ENCODE data around the gene LILRA5. TPM values are rescaled to one million over a fixed set of nuclear protein-coding genes. Genes with fewer than 3 reads are reported as not detected.

LILRA5 gene
- total and polyA plus RNA-seq, 2 of the 13 experiments (the other 11 are each of a cell fraction or from before 2014, with no cell fraction given): not detected

DNA sequence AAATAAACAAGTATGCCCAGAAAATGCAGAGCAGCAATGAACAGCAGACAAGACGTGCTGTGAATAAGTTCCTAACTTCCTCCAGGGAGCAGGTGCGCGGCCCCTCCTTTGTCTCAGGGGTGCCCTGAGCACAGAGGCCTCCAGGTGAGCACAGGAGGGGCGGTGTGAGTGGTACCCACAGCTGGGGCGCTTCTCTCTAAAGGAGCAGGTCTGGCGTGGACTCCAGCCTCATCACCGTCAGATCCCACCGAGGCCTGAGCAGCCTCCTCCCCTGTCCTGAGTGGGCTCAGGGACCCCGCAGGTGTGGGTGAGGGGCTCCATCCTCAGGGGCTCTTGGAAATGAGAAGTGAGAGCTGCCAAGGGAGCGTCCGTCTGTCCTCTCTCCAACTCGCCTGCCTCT, 3.2 kb downstream of the LILRA5 start:
- FAIRE-seq (no peak), ATAC-seq (no peak), DNase-seq (ENCODE audit: low spot score) (no peak)
- no peaks in the 10 kb centered on the region for H4K20me1 ChIP-seq (ENCODE audit: insufficient read depth, low read length)
- no peaks in the 10 kb centered on the region for H3K9me3 ChIP-seq (ENCODE audit: low read length)
- no peak overlapping the region for H3K4me3 ChIP-seq (replicated peaks in 1 of 3; ENCODE audit: insufficient read depth in 1 of 3, low read depth in 2 of 3, low read length in 3 of 3)
- peaks cover 2 to 8% of the 10 kb centered on the region in 2 experiments; a peak in 3 of 5 replicates for H3K27me3 ChIP-seq (ENCODE audit: control insufficient read depth in 1 of 2, insufficient read depth in 2 of 2, low read length in 2 of 2)
- WGBS (ENCODE audit: low lambda C conversion rate): 0% methylated on average over 6 of the region's 12 CpGs
- H3K79me2 ChIP-seq (ENCODE audit: insufficient read depth, low read length): no peaks in the 10 kb centered on the region
- ChIA-PET POLR2A (no interaction called here), CTCF (ENCODE audit: low intra/inter-chr PET ratio, low total read pairs) (no interaction called here)
- H3K27ac ChIP-seq (ENCODE audit: extremely low read length, insufficient read depth, low read length): no peak overlapping the region
- H3K4me1 ChIP-seq (ENCODE audit: insufficient read depth, low read length): no peaks in the 10 kb centered on the region
- intact Hi-C loops (cut with micrococcal nuclease; ENCODE audit: unreplicated experiment): no loop called here
- H3K36me3 ChIP-seq (replicated peaks in 1 of 2; ENCODE audit: control insufficient read depth in 1 of 2, insufficient read depth in 2 of 2, low read length in 2 of 2): no peaks in the 10 kb centered on the region
- in situ Hi-C loops (cut with HindIII; ENCODE audit: extremely low pct_ligation_motif_present, low pct_unique_long_range_greater_than_20kb): no loop called here
- no peak overlapping the region for H3K9ac ChIP-seq (ENCODE audit: insufficient read depth, low read depth, low read length)
- H3K4me2 ChIP-seq (ENCODE audit: low read depth, low read length): no peak overlapping the region
- no TSS peak for BruUV-seq (replicated peaks)
- no peak overlapping the region for H2AFZ ChIP-seq (ENCODE audit: low read length)
- TF ChIP-seq, protein P1, sequence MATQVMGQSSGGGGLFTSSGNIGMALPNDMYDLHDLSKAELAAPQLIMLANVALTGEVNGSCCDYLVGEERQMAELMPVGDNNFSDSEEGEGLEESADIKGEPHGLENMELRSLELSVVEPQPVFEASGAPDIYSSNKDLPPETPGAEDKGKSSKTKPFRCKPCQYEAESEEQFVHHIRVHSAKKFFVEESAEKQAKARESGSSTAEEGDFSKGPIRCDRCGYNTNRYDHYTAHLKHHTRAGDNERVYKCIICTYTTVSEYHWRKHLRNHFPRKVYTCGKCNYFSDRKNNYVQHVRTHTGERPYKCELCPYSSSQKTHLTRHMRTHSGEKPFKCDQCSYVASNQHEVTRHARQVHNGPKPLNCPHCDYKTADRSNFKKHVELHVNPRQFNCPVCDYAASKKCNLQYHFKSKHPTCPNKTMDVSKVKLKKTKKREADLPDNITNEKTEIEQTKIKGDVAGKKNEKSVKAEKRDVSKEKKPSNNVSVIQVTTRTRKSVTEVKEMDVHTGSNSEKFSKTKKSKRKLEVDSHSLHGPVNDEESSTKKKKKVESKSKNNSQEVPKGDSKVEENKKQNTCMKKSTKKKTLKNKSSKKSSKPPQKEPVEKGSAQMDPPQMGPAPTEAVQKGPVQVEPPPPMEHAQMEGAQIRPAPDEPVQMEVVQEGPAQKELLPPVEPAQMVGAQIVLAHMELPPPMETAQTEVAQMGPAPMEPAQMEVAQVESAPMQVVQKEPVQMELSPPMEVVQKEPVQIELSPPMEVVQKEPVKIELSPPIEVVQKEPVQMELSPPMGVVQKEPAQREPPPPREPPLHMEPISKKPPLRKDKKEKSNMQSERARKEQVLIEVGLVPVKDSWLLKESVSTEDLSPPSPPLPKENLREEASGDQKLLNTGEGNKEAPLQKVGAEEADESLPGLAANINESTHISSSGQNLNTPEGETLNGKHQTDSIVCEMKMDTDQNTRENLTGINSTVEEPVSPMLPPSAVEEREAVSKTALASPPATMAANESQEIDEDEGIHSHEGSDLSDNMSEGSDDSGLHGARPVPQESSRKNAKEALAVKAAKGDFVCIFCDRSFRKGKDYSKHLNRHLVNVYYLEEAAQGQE (IDR thresholded peaks at IDR 0.05; ENCODE audit: borderline replicate concordance in 1 of 2, low read depth in 1 of 2, low read length in 2 of 2): no peak
- TF ChIP-seq MLLT10 (CRISPR knock-in tag; IDR thresholded peaks at IDR 0.05) (no peak), HDAC2 (CRISPR knock-in tag; IDR thresholded peaks at IDR 0.05) (no peak), ZBTB7A (CRISPR knock-in tag; IDR thresholded peaks at IDR 0.05) (no peak), FOXM1 (CRISPR knock-in tag; IDR thresholded peaks at IDR 0.05) (no peak), EP300 (IDR thresholded peaks at IDR 0.05; ENCODE audit: low read depth in 2 of 2, low read length in 2 of 2) (no peak), EP300 (CRISPR knock-in tag; IDR thresholded peaks at IDR 0.05; ENCODE audit: borderline replicate concordance) (no peak), SKI (IDR thresholded peaks at IDR 0.05; ENCODE audit: partially characterized antibody) (no peak), NKX3-1 (CRISPR knock-in tag; IDR thresholded peaks at IDR 0.05) (no peak), ZNF382 (CRISPR knock-in tag; IDR thresholded peaks at IDR 0.05; ENCODE audit: borderline replicate concordance) (no peak), ZNF564 (CRISPR knock-in tag; IDR thresholded peaks at IDR 0.05) (no peak), NR2F2 (IDR thresholded peaks at IDR 0.05; ENCODE audit: borderline replicate concordance, low read depth) (no peak), ZNF775 (CRISPR knock-in tag; IDR thresholded peaks at IDR 0.05; ENCODE audit: borderline replicate concordance) (no peak)
- TF ChIP-seq, protein P2, sequence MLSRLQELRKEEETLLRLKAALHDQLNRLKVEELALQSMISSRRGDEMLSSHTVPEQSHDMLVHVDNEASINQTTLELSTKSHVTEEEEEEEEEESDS (CRISPR knock-in tag; IDR thresholded peaks at IDR 0.05; ENCODE audit: borderline replicate concordance): no peak
- TF ChIP-seq, protein P3, sequence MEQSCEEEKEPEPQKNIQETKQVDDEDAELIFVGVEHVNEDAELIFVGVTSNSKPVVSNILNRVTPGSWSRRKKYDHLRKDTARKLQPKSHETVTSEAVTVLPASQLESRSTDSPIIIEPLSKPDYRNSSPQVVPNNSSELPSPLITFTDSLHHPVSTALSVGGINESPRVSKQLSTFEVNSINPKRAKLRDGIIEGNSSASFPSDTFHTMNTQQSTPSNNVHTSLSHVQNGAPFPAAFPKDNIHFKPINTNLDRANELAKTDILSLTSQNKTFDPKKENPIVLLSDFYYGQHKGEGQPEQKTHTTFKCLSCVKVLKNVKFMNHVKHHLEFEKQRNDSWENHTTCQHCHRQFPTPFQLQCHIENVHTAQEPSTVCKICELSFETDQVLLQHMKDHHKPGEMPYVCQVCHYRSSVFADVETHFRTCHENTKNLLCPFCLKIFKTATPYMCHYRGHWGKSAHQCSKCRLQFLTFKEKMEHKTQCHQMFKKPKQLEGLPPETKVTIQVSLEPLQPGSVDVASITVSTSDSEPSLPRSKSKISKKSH (CRISPR knock-in tag; IDR thresholded peaks at IDR 0.05; ENCODE audit: borderline replicate concordance): no peak
- TF ChIP-seq, protein P4, sequence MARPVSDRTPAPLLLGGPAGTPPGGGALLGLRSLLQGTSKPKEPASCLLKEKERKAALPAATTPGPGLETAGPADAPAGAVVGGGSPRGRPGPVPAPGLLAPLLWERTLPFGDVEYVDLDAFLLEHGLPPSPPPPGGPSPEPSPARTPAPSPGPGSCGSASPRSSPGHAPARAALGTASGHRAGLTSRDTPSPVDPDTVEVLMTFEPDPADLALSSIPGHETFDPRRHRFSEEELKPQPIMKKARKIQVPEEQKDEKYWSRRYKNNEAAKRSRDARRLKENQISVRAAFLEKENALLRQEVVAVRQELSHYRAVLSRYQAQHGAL (CRISPR knock-in tag; IDR thresholded peaks at IDR 0.05; ENCODE audit: not compliant biosample characterization): no peak
- TF ChIP-seq, protein P5, sequence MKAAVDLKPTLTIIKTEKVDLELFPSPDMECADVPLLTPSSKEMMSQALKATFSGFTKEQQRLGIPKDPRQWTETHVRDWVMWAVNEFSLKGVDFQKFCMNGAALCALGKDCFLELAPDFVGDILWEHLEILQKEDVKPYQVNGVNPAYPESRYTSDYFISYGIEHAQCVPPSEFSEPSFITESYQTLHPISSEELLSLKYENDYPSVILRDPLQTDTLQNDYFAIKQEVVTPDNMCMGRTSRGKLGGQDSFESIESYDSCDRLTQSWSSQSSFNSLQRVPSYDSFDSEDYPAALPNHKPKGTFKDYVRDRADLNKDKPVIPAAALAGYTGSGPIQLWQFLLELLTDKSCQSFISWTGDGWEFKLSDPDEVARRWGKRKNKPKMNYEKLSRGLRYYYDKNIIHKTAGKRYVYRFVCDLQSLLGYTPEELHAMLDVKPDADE (CRISPR knock-in tag; IDR thresholded peaks at IDR 0.05): no peak
- TF ChIP-seq, protein P6, sequence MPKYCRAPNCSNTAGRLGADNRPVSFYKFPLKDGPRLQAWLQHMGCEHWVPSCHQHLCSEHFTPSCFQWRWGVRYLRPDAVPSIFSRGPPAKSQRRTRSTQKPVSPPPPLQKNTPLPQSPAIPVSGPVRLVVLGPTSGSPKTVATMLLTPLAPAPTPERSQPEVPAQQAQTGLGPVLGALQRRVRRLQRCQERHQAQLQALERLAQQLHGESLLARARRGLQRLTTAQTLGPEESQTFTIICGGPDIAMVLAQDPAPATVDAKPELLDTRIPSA (CRISPR knock-in tag; IDR thresholded peaks at IDR 0.05; ENCODE audit: borderline replicate concordance): no peak
